Measurements from ENCODE around the gene SELENOM. TPM values are rescaled to one million over a fixed set of nuclear protein-coding genes. Genes with fewer than 3 reads are reported as not detected.
A peak's percentile ranks its signal among the peaks of the same experiment; 100 is the strongest.

SELENOM gene
- total RNA-seq = 10 to 100 TPM in 4 of 5 experiments, 1 to 10 TPM in 1; 9.1 to 71.5 (median 68.6) TPM
- polyA plus RNA-seq = 100 to 1,000 TPM; 129 to 175 TPM
- total RNA-seq = 26.2 reads per million, percentile 56 among the genes with 10 or more reads in this experiment

DNA sequence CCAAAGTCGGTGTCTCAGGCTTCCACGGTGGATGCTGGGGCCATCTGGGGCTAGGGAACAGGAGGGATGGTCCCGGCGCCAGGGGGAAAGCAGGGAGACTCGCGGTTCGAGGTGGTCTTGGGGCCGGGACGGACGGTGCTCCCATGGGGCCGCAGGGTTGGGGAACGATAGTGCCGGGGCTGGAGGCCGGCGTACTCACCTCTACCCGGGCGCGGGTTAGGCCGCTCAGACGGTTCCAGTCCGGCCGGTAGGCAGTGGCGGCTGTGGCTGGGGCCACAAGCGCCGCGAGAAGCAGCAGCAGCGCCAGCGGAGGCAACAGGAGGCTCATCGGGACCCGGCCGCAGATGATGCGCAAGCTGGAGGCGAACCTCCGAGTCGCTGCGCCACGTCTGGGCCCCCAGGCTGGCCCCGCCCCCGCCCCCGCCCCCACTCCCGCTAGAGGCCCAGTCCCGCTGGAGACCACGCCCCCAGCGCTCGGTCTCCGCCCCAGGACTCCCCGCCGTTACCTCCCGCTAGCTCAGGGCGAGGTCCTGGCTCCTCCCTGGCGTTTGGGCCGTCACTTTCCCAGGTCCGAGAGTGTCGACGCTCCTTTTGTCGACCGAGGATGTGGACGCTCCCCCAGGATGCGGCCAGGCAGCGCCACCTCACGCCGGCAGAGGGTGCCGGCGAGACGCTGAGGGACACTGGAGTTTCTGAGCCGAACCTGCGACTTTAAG lies at the start of gene SELENOM:
Gene SELENOM (minus strand): TSS at position 391 of the 716 bp plus-strand sequence. CDS start 63 bp downstream, at position 328.
- Mint-ChIP-seq H3K4me3 (peak within 1 kb of the TSS; percentile 88 to 98 (median 93)), H3K9me3 (no peaks in the 10 kb centered on the region), H3K36me3 (no peaks in the 10 kb centered on the region), H3K27me3 (peaks cover 0 to 3% (median 0%) of the 10 kb centered on the region in 5 donors), H3K27ac (peak within 1 kb of the TSS; percentile 81 to 96 (median 90)), H3K4me1 (peaks cover 12 to 26% (median 20%) of the 10 kb centered on the region in 7 donors)
- ChIA-PET POLR2A (interaction anchor here (0.7 to 2.3 kb wide), 20 partner anchors 11 to 645 kb away, joined by 3 to 12 read pairs (median 4); partner anchors contain the start of genes DUSP18, PIK3IP1, PISD and SLC35E4), CTCF (interaction anchor here (0.6 to 1.7 kb wide), 7 partner anchors 18 to 555 kb away, joined by 3 to 8 read pairs (median 3); partner anchors contain the start of genes MORC2, PISD and TUG1)
- intact Hi-C loops (cut with micrococcal nuclease) = loop anchor here (1.0 to 10.0 kb wide), 14 partner anchors 23 to 527 kb away; partner anchors contain the start of genes LIMK2 (in 2 of the 2), RNF185 (in 2 of the 2), DRG1 (in 1 of the 2) and PIK3IP1 (in 1 of the 2)
- ATAC-seq (peak; percentile 98), DNase-seq (peak; percentile 73 to 89 (median 84))
- Histone ChIP-seq H3K36me3 (ENCODE audit: control insufficient read depth in 2 of 3, insufficient read depth in 3 of 3, low read length in 3 of 3) (peaks cover 0 to 14% (median 0%) of the 10 kb centered on the region in 3 experiments), H3K4me3 (ENCODE audit: low read length) (peak within 1 kb of the TSS; percentile 94), H3K9me3 (ENCODE audit: control insufficient read depth in 2 of 3, low read length in 3 of 3) (no peaks in the 10 kb centered on the region), H3K4me1 (ENCODE audit: control insufficient read depth in 2 of 2, insufficient read depth in 2 of 2, low read length in 2 of 2) (peaks cover 8 to 16% of the 10 kb centered on the region in 2 donors), H3K27ac (ENCODE audit: low read depth, low read length) (peak within 1 kb of the TSS; percentile 86), H3K27me3 (ENCODE audit: control insufficient read depth in 2 of 2, insufficient read depth in 2 of 2, low read length in 2 of 2) (no peaks in the 10 kb centered on the region)

GRCh38 chr22:31155422-31155821 lies 48.1 kb upstream of the SELENOM start:
- intact Hi-C loops (cut with micrococcal nuclease) = no loop called here
- Mint-ChIP-seq H3K4me1 (peaks cover 4 to 7% (median 6%) of the 10 kb centered on the region in 7 donors), H3K4me3 (no peak overlapping the region), H3K9me3 (peaks cover 0 to 3% (median 0%) of the 10 kb centered on the region in 11 donors), H3K36me3 (peaks cover 0 to 2% (median 0%) of the 10 kb centered on the region in 5 donors), H3K27me3 (peaks cover 0 to 21% (median 0%) of the 10 kb centered on the region in 5 donors), H3K27ac (no peak overlapping the region)
- Histone ChIP-seq H3K4me3 (ENCODE audit: low read length) (no peak overlapping the region), H3K27ac (ENCODE audit: low read depth, low read length) (no peak overlapping the region), H3K4me1 (ENCODE audit: control insufficient read depth in 2 of 2, insufficient read depth in 2 of 2, low read length in 2 of 2) (peaks cover 0 to under 1% of the 10 kb centered on the region in 2 donors), H3K27me3 (ENCODE audit: control insufficient read depth in 2 of 2, insufficient read depth in 2 of 2, low read length in 2 of 2) (no peaks in the 10 kb centered on the region), H3K36me3 (ENCODE audit: control insufficient read depth in 2 of 3, insufficient read depth in 3 of 3, low read length in 3 of 3) (no peaks in the 10 kb centered on the region), H3K9me3 (ENCODE audit: control insufficient read depth in 2 of 3, low read length in 3 of 3) (no peaks in the 10 kb centered on the region)
- CTCF ChIA-PET = no interaction called here
- ATAC-seq (no peak), DNase-seq (no peak)
- POLR2A ChIA-PET = no interaction called here

DNA sequence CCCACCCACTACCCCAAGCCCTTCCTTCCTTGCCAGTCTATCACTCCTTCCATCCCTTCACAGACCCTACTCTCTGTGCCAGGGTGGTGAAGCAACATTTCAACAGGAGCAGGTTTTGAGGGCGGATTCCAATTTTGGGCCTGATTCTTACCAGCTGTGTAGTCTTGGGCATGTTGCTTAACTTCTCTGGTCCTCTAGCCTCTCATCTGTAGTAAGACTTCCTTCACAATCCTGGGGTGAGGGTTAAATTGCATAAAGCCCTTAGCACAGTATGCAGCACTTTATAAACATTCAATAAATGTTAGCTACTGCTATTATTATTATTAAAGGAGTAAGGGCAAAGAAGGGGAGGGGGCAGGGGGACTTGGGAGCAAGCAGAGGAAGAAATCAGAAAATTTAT lies 47.6 kb upstream of the SELENOM start:
- Histone ChIP-seq H3K36me3 (ENCODE audit: control insufficient read depth in 2 of 3, insufficient read depth in 3 of 3, low read length in 3 of 3) (no peaks in the 10 kb centered on the region), H3K4me3 (ENCODE audit: low read length) (no peak overlapping the region), H3K27ac (ENCODE audit: low read depth, low read length) (no peak overlapping the region), H3K27me3 (ENCODE audit: control insufficient read depth in 2 of 2, insufficient read depth in 2 of 2, low read length in 2 of 2) (no peaks in the 10 kb centered on the region), H3K9me3 (ENCODE audit: control insufficient read depth in 2 of 3, low read length in 3 of 3) (no peaks in the 10 kb centered on the region), H3K4me1 (ENCODE audit: control insufficient read depth in 2 of 2, insufficient read depth in 2 of 2, low read length in 2 of 2) (no peaks in the 10 kb centered on the region)
- H3K36me3 Mint-ChIP-seq = peaks cover 0 to under 1% (median 0%) of the 10 kb centered on the region in 5 donors
- no peak overlapping the region for H3K4me3 Mint-ChIP-seq
- H3K9me3 Mint-ChIP-seq = peaks cover 0 to 3% (median 0%) of the 10 kb centered on the region in 11 donors
- ChIA-PET CTCF (no interaction called here), POLR2A (interaction anchor here (0.6 kb wide), 1 partner anchor 178 kb away, joined by 3 read pairs; no protein-coding TSS in a partner anchor)
- peaks cover 0 to 22% (median 0%) of the 10 kb centered on the region in 5 donors for H3K27me3 Mint-ChIP-seq
- intact Hi-C loops (cut with micrococcal nuclease) = no loop called here
- peaks cover 1 to 7% (median 5%) of the 10 kb centered on the region in 7 donors for H3K4me1 Mint-ChIP-seq
- no peak overlapping the region for H3K27ac Mint-ChIP-seq
- DNase-seq (no peak), ATAC-seq (no peak)

- H3K36me3 Mint-ChIP-seq = no peaks in the 10 kb centered on the region
- Histone ChIP-seq H3K9me3 (ENCODE audit: control insufficient read depth in 2 of 3, low read length in 3 of 3) (no peaks in the 10 kb centered on the region), H3K4me3 (ENCODE audit: low read length) (no peak overlapping the region), H3K36me3 (ENCODE audit: control insufficient read depth in 2 of 3, insufficient read depth in 3 of 3, low read length in 3 of 3) (no peaks in the 10 kb centered on the region), H3K27me3 (ENCODE audit: control insufficient read depth in 2 of 2, insufficient read depth in 2 of 2, low read length in 2 of 2) (no peaks in the 10 kb centered on the region), H3K4me1 (ENCODE audit: control insufficient read depth in 2 of 2, insufficient read depth in 2 of 2, low read length in 2 of 2) (no peaks in the 10 kb centered on the region), H3K27ac (ENCODE audit: low read depth, low read length) (no peak overlapping the region)
- ChIA-PET CTCF (no interaction called here), POLR2A (no interaction called here)
- H3K27me3 Mint-ChIP-seq = peaks cover 0 to 17% (median 4%) of the 10 kb centered on the region in 5 donors
- H3K27ac Mint-ChIP-seq = peak overlapping the region in 1 of 9 donors; percentile 46
- ATAC-seq (no peak), DNase-seq (no peak)
- H3K4me3 Mint-ChIP-seq = no peak overlapping the region
- intact Hi-C loops (cut with micrococcal nuclease) = no loop called here
- peaks cover 0 to 4% (median 0%) of the 10 kb centered on the region in 7 donors for H3K4me1 Mint-ChIP-seq
- no peaks in the 10 kb centered on the region for H3K9me3 Mint-ChIP-seq
Measured at GRCh38 chr22:31153357-31153756, 46.0 kb upstream of the SELENOM start.

GRCh38 chr22:31151872-31152271 lies 44.5 kb upstream of the SELENOM start:
- peaks cover 0 to 4% (median 0%) of the 10 kb centered on the region in 7 donors for H3K4me1 Mint-ChIP-seq
- DNase-seq = no peak
- no peak overlapping the region for H3K4me3 ChIP-seq (ENCODE audit: low read length)
- intact Hi-C loops (cut with micrococcal nuclease) = no loop called here
- no peak overlapping the region for H3K27ac Mint-ChIP-seq
- CTCF ChIA-PET = no interaction called here
- no peak overlapping the region for H3K4me3 Mint-ChIP-seq
- H3K27ac ChIP-seq (ENCODE audit: low read depth, low read length) = no peak overlapping the region
- no peaks in the 10 kb centered on the region for H3K9me3 ChIP-seq (ENCODE audit: control insufficient read depth in 2 of 3, low read length in 3 of 3)
- H3K27me3 ChIP-seq (ENCODE audit: control insufficient read depth in 2 of 2, insufficient read depth in 2 of 2, low read length in 2 of 2) = no peaks in the 10 kb centered on the region
- no peaks in the 10 kb centered on the region for H3K36me3 Mint-ChIP-seq
- H3K36me3 ChIP-seq (ENCODE audit: control insufficient read depth in 2 of 3, insufficient read depth in 3 of 3, low read length in 3 of 3) = no peaks in the 10 kb centered on the region
- H3K9me3 Mint-ChIP-seq = peaks cover 0 to 10% (median 0%) of the 10 kb centered on the region in 11 donors
- POLR2A ChIA-PET = no interaction called here
- peaks cover 0 to 13% (median 4%) of the 10 kb centered on the region in 5 donors for H3K27me3 Mint-ChIP-seq
- no peaks in the 10 kb centered on the region for H3K4me1 ChIP-seq (ENCODE audit: control insufficient read depth in 2 of 2, insufficient read depth in 2 of 2, low read length in 2 of 2)
- no peak for ATAC-seq

DNA sequence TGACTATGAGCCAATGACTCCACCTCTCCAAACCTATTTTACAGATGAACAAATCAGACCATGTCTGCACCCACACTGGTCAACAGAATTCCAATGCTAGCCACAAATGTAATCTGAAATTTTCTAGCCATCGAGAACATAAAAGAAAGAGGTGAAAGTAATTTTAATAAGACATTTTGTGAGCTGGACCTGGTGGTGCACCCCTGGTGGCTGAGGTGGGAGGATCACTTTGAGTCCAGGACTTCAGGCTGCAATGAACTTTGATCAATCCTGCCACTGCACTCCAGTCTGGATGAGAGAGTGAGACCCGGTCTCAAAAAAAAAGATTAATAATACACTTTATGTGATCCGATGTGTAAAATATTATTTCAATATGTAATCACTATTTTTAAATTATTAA lies 43.2 kb upstream of the SELENOM start:
- Mint-ChIP-seq H3K36me3 (no peaks in the 10 kb centered on the region), H3K4me1 (peaks cover 0 to 4% (median 0%) of the 10 kb centered on the region in 7 donors), H3K4me3 (no peak overlapping the region), H3K27ac (no peak overlapping the region), H3K27me3 (peaks cover 0 to 13% (median 4%) of the 10 kb centered on the region in 5 donors), H3K9me3 (peaks cover 0 to 16% (median 0%) of the 10 kb centered on the region in 11 donors)
- Histone ChIP-seq H3K27me3 (ENCODE audit: control insufficient read depth in 2 of 2, insufficient read depth in 2 of 2, low read length in 2 of 2) (no peaks in the 10 kb centered on the region), H3K4me3 (ENCODE audit: low read length) (no peak overlapping the region), H3K36me3 (ENCODE audit: control insufficient read depth in 2 of 3, insufficient read depth in 3 of 3, low read length in 3 of 3) (no peaks in the 10 kb centered on the region), H3K27ac (ENCODE audit: low read depth, low read length) (no peak overlapping the region), H3K4me1 (ENCODE audit: control insufficient read depth in 2 of 2, insufficient read depth in 2 of 2, low read length in 2 of 2) (no peaks in the 10 kb centered on the region), H3K9me3 (ENCODE audit: control insufficient read depth in 2 of 3, low read length in 3 of 3) (no peaks in the 10 kb centered on the region)
- CTCF ChIA-PET = no interaction called here
- no peak for ATAC-seq
- POLR2A ChIA-PET = interaction anchor here (1.3 kb wide), 1 partner anchor 9 kb away, joined by 3 read pairs; no protein-coding TSS in a partner anchor
- DNase-seq = no peak
- intact Hi-C loops (cut with micrococcal nuclease) = no loop called here

Data from naive thymus-derived CD4-positive, alpha-beta T cell (primary cell).